B cell (primary cell): ENCODE results near the gene SLAIN2.

ENCODE experiments used
- EZH2 ChIP-seq: IDR thresholded peaks from 2 replicates; pipeline ENCODE4 v1.6.1; 2012; ENCODE audit warnings: borderline replicate concordance, low read depth, mild to moderate bottlenecking, moderate library complexity, low read length; ENCODE audit not compliant: insufficient read depth, poor library complexity, severe bottlenecking
- TF ChIP-seq, protein P1 (sequence below): fragments of 200-600 bp; IDR thresholded peaks from one replicate; pipeline ENCODE4 v1.8.0; 2022; ENCODE audit warnings: antibody characterized with exemption, mild to moderate bottlenecking

GRCh38 chr4:48369248-48369647, 27.9 kb downstream of the SLAIN2 start:
- TF ChIP-seq, protein P1, sequence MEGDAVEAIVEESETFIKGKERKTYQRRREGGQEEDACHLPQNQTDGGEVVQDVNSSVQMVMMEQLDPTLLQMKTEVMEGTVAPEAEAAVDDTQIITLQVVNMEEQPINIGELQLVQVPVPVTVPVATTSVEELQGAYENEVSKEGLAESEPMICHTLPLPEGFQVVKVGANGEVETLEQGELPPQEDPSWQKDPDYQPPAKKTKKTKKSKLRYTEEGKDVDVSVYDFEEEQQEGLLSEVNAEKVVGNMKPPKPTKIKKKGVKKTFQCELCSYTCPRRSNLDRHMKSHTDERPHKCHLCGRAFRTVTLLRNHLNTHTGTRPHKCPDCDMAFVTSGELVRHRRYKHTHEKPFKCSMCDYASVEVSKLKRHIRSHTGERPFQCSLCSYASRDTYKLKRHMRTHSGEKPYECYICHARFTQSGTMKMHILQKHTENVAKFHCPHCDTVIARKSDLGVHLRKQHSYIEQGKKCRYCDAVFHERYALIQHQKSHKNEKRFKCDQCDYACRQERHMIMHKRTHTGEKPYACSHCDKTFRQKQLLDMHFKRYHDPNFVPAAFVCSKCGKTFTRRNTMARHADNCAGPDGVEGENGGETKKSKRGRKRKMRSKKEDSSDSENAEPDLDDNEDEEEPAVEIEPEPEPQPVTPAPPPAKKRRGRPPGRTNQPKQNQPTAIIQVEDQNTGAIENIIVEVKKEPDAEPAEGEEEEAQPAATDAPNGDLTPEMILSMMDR, result no peak
- TF ChIP-seq EZH2, result no peak
